WTC11 (cell line): ENCODE results near the gene RAPGEF1.

Source experiments
- AFF4 ChIP-seq: sonication (generic); formaldehyde crosslinking; IDR thresholded peaks from 2 replicates; pipeline ENCODE4 v1.8.1; 2023; ENCODE audit warnings: mild to moderate bottlenecking, missing genetic modification reagents, borderline replicate concordance
- ATF2 ChIP-seq: sonication (generic); formaldehyde crosslinking; IDR thresholded peaks from 2 replicates; pipeline ENCODE4 v1.8.1; 2022; ENCODE audit warnings: low read depth, missing genetic modification reagents, borderline replicate concordance
- ATF3 ChIP-seq: sonication (generic); formaldehyde crosslinking; conservative IDR thresholded peaks from 2 replicates; pipeline ENCODE4 v1.8.1; 2022; ENCODE audit warnings: mild to moderate bottlenecking, missing genetic modification reagents
- CREM ChIP-seq: sonication (generic); formaldehyde crosslinking; IDR thresholded peaks from 2 replicates; pipeline ENCODE4 v1.8.1; 2022; ENCODE audit warnings: mild to moderate bottlenecking, missing genetic modification reagents, moderate library complexity
- FOXP1 ChIP-seq: sonication (generic); formaldehyde crosslinking; IDR thresholded peaks from 2 replicates; pipeline ENCODE4 v1.8.0; 2022; ENCODE audit warnings: missing genetic modification reagents, mild to moderate bottlenecking, moderate library complexity, borderline replicate concordance
- NR2C2 ChIP-seq: sonication (generic); formaldehyde crosslinking; IDR thresholded peaks from 2 replicates; pipeline ENCODE4 v1.8.0; 2022; ENCODE audit warnings: mild to moderate bottlenecking, missing genetic modification reagents
- TF ChIP-seq, protein P1 (sequence below): fragments of 200-600 bp; IDR thresholded peaks from 2 replicates; pipeline ENCODE4 v1.8.0; 2022; ENCODE audit warnings: antibody characterized with exemption
- TF ChIP-seq, protein P2 (sequence below): sonication (generic); formaldehyde crosslinking; IDR thresholded peaks from 2 replicates; pipeline ENCODE4 v1.8.1; 2023; ENCODE audit warnings: mild to moderate bottlenecking, missing genetic modification reagents, moderate library complexity
- TF ChIP-seq, protein P3 (sequence below): sonication (generic); formaldehyde crosslinking; IDR thresholded peaks from 2 replicates; pipeline ENCODE4 v1.8.0; 2022; ENCODE audit warnings: mild to moderate bottlenecking, missing genetic modification reagents

- TF ChIP-seq FOXP1 (CRISPR knock-in tag) (no peak), ATF2 (CRISPR knock-in tag) (no peak), CREM (CRISPR knock-in tag) (no peak), AFF4 (no peak), ATF3 (CRISPR knock-in tag) (no peak), NR2C2 (CRISPR knock-in tag) (no peak)
- TF ChIP-seq, protein P1, sequence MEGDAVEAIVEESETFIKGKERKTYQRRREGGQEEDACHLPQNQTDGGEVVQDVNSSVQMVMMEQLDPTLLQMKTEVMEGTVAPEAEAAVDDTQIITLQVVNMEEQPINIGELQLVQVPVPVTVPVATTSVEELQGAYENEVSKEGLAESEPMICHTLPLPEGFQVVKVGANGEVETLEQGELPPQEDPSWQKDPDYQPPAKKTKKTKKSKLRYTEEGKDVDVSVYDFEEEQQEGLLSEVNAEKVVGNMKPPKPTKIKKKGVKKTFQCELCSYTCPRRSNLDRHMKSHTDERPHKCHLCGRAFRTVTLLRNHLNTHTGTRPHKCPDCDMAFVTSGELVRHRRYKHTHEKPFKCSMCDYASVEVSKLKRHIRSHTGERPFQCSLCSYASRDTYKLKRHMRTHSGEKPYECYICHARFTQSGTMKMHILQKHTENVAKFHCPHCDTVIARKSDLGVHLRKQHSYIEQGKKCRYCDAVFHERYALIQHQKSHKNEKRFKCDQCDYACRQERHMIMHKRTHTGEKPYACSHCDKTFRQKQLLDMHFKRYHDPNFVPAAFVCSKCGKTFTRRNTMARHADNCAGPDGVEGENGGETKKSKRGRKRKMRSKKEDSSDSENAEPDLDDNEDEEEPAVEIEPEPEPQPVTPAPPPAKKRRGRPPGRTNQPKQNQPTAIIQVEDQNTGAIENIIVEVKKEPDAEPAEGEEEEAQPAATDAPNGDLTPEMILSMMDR = no peak
- TF ChIP-seq, protein P2, sequence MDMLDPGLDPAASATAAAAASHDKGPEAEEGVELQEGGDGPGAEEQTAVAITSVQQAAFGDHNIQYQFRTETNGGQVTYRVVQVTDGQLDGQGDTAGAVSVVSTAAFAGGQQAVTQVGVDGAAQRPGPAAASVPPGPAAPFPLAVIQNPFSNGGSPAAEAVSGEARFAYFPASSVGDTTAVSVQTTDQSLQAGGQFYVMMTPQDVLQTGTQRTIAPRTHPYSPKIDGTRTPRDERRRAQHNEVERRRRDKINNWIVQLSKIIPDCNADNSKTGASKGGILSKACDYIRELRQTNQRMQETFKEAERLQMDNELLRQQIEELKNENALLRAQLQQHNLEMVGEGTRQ = no peak
- TF ChIP-seq, protein P3, sequence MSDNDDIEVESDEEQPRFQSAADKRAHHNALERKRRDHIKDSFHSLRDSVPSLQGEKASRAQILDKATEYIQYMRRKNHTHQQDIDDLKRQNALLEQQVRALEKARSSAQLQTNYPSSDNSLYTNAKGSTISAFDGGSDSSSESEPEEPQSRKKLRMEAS (CRISPR knock-in tag) = no peak
Observed at GRCh38 chr9:131588396-131588795, 151.5 kb downstream of the RAPGEF1 start.
